Upper lobe of right lung (tissue), 1 donor: ENCODE measurements around the gene LY86. TPM values are rescaled to one million over a fixed set of nuclear protein-coding genes. Genes with fewer than 3 reads are reported as not detected.

Experiments
- ATAC-seq: fragments of 200-7000 bp; cut with Tn5 transposase; one replicate; pipeline ENCODE4 v1.9.1; 2020; ENCODE audit warnings: mild to moderate bottlenecking, moderate library complexity
- DNase-seq: peaks from one replicate; pipeline ENCODE4 v3.0.0-alpha.2; 2020
- H3K27ac ChIP-seq: fragments of 200-600 bp; one replicate; pipeline ENCODE4 v1.8.0; 2022
- H3K27me3 ChIP-seq: fragments of 200-600 bp; one replicate; pipeline ENCODE4 v1.8.0; 2022; ENCODE audit warnings: mild to moderate bottlenecking
- H3K36me3 ChIP-seq: fragments of 200-600 bp; one replicate; pipeline ENCODE4 v1.8.0; 2022
- H3K4me1 ChIP-seq: fragments of 200-600 bp; one replicate; pipeline ENCODE4 v1.8.0; 2022
- H3K4me3 ChIP-seq: fragments of 200-600 bp; one replicate; pipeline ENCODE4 v1.8.0; 2022; ENCODE audit warnings: mild to moderate bottlenecking
- H3K9me3 ChIP-seq: fragments of 200-600 bp; one replicate; pipeline ENCODE4 v1.8.0; 2022
- CTCF ChIP-seq: fragments of 200-600 bp; IDR thresholded peaks from one replicate; pipeline ENCODE4 v1.8.0; 2022; ENCODE audit warnings: antibody characterized with exemption
- intact Hi-C: fragments of 100-400 bp; cut with DNase I; formaldehyde crosslinking; loops from one replicate; pipeline ENCODE4 v1.11.0; 2022
- total RNA-seq: library from RNA; stranded (reverse); fragmentation: NEBNext Ultra II Directional; extraction: Animal tissue kit (Norgen Biotek cat#: 25700); gene quantifications from one replicate; pipeline ENCODE4 v1.2.1, GENCODE V29; 2021
- donor health status: DM: no; HTN: yes; CAD: no; lungs with severe emphysema.

LY86 gene
- total RNA-seq, 1 donor from 2014 or later = 13.8 TPM

GRCh38 chr6:6703699-6704098 is 115.2 kb downstream of the LY86 start:
- DNase-seq = no peak
- no peaks in the 10 kb centered on the region for H3K9me3 ChIP-seq
- H3K36me3 ChIP-seq = no peaks in the 10 kb centered on the region
- H3K4me3 ChIP-seq = no peak overlapping the region
- H3K4me1 ChIP-seq = peaks cover 6% of the 10 kb centered on the region
- intact Hi-C loops = no loop called here
- H3K27ac ChIP-seq = no peak overlapping the region
- H3K27me3 ChIP-seq = no peaks in the 10 kb centered on the region
- TF ChIP-seq CTCF = no peak
- ATAC-seq = no peak
